Measurements from ENCODE around the gene P2RX3.

The P2RX3 gene

GRCh38 chr11:57310091-57310490 is 28.1 kb upstream of the P2RX3 start:
- DNase-seq = no peak

- DNase-seq = no peak
Observed at GRCh38 chr11:57310630-57311086, 27.5 kb upstream of the P2RX3 start.

DNA sequence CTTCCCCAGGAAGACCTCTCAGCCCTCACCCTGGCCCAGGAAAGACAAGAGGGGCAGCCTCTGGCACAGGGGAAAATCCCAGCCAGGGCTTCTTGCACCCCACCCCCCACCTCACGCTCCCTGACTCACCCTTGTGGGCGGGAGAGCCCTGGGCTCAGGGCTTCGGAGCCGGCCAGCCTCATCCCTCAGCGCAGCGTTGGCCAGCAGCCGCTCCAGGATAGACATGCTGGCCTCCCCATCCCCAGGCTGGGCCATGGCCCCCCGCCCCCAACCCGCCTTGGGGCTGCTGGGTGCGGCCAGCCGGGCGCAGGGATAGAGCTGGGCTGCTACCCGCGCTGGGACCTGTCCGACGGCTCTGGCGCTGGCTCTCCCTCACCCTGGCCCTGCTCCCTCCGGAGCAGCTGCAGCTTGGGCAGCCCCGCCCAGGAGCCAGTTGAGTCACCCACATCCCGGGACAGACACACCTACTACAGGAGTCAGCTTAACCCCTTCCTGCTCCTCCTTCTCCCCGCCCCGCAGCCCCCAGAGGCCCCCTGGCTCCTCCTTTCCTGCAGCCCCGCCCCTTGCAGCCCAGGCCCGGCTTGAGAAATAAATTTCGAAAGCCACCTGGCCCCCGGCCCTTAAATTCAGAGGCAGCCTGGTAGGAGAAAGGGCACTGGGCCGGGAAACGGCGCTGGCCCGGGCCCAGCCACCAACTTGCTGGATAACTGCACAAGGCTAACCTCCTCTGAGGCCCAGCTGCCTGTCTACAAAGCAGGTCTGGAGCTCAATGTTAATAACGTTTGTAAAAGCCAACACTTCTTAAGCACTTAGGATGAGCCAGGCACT is 26.8 kb upstream of the P2RX3 start:
- DNase-seq = peak; percentile 85

DNA sequence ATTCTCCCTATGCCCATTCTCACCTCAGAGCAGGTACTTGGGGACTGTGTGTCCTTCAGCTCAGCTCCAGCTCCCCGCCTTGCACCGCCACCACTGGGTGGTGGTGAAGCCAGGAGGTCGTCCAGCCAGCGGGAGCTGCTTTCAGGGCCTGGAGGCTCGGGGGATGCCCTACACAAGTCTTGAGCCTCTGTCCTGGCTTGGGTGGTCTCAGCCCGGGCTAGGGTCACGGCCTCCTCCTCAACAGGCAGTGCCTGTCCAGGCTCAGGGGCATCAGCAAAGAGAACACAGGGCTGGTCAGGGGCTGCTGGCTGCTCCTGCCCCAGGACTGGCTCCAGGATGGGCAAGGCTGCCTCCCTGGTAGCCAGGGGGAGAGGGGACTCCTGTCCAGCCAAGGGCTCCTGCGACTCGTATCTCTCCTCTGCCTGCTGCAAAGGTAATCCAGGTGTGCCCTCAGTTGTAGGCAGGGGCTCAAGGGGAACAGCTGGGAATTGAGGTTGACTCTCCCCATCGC is 25.6 kb upstream of the P2RX3 start:
- no peak for DNase-seq

GRCh38 chr11:57313071-57313787 is 24.9 kb upstream of the P2RX3 start:
- DNase-seq = no peak

- DNase-seq = no peak
Observed at GRCh38 chr11:57313788-57314135, 24.4 kb upstream of the P2RX3 start.

- DNase-seq = no peak
Observed at GRCh38 chr11:57314221-57314973, 23.8 kb upstream of the P2RX3 start.

DNA sequence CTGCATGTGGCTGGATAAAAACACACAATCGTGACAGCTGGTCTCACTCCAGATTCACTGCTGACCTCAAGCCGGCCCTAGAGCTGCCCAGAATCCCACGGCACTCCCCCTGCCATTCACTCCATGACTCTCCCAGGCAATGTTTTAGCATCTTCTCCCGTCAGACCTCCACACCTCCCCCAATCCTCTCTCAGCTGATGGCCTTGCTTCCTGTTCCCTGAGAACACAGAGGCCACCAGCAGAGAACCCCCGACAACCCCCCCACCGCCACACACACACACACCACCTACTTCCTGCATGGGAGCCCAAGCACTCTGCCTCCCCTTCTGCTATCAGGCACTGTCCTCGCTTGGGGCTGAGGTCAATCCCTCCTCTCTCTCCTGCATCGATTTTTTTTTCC is 22.7 kb upstream of the P2RX3 start:
- DNase-seq = no peak

- DNase-seq = no peak
Observed at GRCh38 chr11:57316017-57316416, 22.1 kb upstream of the P2RX3 start.

DNA sequence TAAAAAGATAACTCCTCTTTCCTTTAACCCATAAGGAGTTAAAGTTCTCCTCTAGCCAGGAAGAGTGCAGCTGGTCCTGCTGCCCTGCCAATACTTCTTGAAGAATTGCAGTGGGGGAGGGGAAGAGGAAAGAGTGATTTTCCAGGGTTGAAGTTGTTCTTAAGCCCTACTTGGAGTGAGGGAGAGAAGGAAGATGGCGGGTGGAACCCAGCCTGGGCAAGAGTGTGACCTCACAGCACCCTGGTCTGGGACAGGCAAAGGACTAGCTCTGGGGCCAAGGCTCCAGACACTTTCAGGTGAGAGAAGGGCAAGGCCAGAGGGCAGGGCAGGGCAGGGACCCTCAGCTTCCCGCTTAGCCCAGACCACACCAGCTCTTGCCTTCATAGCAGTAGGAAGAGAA is 20.0 kb upstream of the P2RX3 start:
- DNase-seq = no peak

GRCh38 chr11:57320067-57320718 is 18.0 kb upstream of the P2RX3 start:
- DNase-seq = no peak

GRCh38 chr11:57320719-57321387 is 17.3 kb upstream of the P2RX3 start:
- DNase-seq = no peak

DNA sequence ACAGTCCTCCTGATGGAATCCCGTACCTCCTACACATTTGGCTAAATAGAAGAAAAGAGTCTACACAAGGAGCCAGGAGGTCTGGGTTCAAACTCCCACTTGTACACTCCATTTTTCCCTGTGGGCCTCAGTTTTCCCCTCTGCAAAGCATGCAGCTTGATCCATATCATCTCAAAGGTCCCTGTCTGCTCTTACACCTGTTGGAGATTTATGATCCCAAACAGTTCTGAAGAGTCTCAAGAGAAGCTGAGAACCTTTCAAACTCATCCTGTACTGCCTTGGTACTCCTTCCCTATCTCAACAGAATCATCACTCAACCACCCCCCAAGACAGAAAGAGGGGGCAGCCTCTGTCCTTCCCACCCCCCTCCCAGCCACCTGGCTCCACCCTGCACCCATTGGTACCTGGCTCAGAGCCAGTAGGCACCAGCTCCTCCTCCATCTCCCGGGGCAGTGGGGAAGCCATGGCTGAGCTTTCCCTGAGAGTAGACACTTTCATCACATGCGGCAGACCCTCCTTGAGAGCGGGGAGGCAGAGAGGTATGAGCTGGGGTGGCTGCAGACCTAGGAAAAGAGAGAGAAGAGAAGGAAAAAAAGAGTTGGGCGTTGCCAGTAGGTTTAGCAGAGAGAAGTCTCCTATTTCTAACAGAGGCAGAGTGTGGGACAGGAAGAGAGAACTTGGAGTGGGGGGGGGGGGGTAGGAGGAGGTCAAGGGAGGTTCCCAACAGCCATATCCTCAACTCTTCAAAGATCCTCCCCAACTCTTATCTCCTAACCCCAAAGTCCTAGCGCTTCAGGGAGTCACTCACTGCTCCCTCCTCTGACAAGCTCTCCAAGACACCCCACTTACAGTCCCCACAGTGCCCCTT is 16.5 kb upstream of the P2RX3 start:
- no peak for DNase-seq

DNA sequence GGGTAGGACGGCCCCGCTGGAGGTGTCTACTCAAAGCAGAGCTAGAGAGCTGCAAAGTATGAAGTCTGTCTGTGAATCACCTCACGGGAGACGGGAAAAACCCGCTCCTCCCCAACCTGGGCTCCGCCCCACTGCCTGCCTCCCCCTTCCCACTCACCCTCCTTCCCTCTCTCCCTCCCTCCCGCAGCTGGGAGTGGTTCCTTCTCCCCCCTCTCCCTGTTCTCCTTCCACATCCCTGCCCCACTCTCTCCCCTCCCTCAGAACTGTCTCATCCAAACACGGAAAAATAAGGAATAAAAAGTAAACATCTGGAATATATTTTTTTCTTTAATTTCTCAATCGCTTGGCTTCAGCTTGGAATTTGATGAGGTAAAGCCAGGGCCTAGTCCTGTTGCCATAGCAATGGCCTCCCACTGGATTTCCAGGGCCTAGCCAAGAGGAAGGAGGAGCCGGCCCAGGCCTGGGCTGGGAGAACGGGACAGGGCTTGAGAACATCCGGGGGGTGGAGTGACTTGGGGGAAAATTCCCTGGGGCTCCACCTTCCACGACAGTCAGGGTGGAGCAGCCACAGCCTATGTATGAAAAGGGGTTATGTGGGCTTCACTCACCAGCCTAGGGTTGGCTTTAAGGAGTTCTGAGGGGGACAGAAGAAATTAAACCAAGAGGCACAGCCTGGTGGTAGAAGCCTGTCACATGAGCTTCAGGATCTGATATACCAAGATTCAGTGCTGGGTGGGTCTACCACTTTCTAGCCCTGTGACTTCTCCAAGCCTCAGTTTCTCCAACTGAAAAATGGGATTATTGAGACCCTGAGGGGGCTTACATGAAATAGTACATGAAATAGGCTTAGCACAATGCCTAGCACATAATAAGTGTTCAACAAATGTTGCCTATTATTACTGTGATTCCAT is 15.6 kb upstream of the P2RX3 start:
- peak; percentile 40 for DNase-seq

GRCh38 chr11:57323167-57323854 is 14.8 kb upstream of the P2RX3 start:
- no peak for DNase-seq

- no peak for DNase-seq
Observed at GRCh38 chr11:57323855-57324153, 14.3 kb upstream of the P2RX3 start.

DNA sequence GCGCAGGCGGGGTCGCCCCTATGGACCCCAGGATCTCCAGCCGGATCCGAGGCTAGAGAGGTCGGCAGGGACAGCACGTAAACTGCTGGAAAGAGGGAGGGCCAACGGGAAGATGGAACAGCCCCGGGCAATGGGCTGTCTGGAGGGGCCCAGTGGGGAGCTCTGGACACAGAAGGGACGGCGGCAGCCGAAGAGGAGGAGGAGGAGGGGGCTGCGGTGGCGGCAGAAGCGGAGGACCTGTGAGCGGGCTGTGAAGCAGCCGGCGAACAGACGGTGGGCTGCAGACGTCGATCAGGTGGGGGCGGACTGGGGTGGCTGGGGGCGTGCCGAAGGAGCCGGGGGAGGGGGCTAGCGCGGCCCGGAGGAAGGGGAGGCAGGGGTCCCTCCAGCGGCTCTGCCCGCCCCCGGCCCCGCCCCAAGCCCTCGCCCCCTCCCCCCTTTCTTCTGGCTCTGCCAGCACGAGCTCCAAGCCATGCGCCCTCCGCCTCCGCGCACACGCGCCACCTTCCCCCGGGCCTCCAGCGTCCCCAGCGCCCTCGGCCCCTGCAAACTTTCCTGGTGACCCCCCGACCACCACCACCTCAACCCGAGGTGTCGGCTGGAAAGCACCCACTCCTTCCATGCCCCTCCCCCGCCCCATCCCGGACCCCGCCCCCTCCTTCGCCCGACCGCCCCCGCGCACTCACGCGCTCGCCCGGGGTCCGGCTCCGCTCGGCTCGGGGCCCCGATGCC is 13.8 kb upstream of the P2RX3 start:
- DNase-seq = peak; percentile 22

- DNase-seq = peak; percentile 92
Observed at GRCh38 chr11:57324886-57325734, 13.0 kb upstream of the P2RX3 start, which contains the start of gene TNKS1BP1. Gene TNKS1BP1 (minus strand): TSS chr11:57324952. CDS start chr11:57321885, 3,067 bp downstream.
